ENCODE results near the gene ZNF195.

DNA sequence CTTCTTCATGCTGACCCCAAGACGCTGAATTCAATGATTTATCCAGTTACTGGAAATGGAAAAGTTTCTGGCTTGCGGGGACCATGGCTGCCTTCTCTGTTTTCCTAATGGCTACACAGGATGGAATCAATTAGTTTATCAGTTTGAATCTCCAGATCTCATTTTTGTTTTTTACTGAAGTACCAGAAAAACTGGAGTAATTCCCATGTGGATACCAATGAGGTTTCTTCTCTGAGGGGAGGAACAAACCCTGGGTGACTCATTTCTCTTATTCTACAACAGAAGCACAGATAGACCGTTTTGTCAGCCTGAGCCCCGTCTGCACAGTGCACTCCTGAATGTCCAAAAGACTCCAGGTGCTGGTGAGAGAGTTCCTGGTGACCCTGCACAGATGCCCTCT is 3.4 kb downstream of the ZNF195 start:
- TF ChIP-seq TAF1 (IDR thresholded peaks at IDR 0.05; ENCODE audit: low read depth, low read length) (no peak), EZH2 (IDR thresholded peaks at IDR 0.05; ENCODE audit: low read depth, low read length, severe bottlenecking) (no peak), KDM1A (IDR thresholded peaks at IDR 0.05; ENCODE audit: borderline replicate concordance, low read length) (no peak)

Data from H1 (cell line).